Activated CD4-positive, alpha-beta T cell treated with anti-CD3 and anti-CD28 coated beads, Interleukin-2, amount 10 ng/mL, durations not matched to agents 24 days and 14 days (primary cell): ENCODE data around the gene NRIP3. TPM values are rescaled to one million over a fixed set of nuclear protein-coding genes. Genes with fewer than 3 reads are reported as not detected.

Experiments used
- DNase-seq: peaks from one replicate; pipeline ENCODE4 v3.0.0; 2022
- H3K27ac Mint-ChIP-seq: one replicate; pipeline ENCODE4 v1.8.0; 2022; ENCODE audit warnings: mild to moderate bottlenecking, mixed read lengths
- H3K27me3 Mint-ChIP-seq: one replicate; pipeline ENCODE4 v1.8.0; 2022; ENCODE audit warnings: mixed read lengths
- H3K36me3 Mint-ChIP-seq: one replicate; pipeline ENCODE4 v1.8.0; 2022; ENCODE audit warnings: low read depth, mild to moderate bottlenecking, mixed read lengths
- H3K4me1 Mint-ChIP-seq: one replicate; pipeline ENCODE4 v1.8.0; 2021; ENCODE audit warnings: mixed read lengths
- H3K4me3 Mint-ChIP-seq: one replicate; pipeline ENCODE4 v1.8.0; 2022; ENCODE audit warnings: mild to moderate bottlenecking, moderate library complexity, mixed read lengths
- H3K9me3 Mint-ChIP-seq: one replicate; pipeline ENCODE4 v1.8.0; 2021; ENCODE audit warnings: mixed read lengths
- intact Hi-C: fragments of 100-400 bp; cut with micrococcal nuclease; formaldehyde crosslinking; loops from one replicate; pipeline ENCODE4 v1.15.1; 2023
- total RNA-seq: library from RNA; stranded (reverse); gene quantifications from 2 replicates; pipeline ENCODE4 v1.2.3, GENCODE V29; 2022

NRIP3 gene
- total RNA-seq, result 4.8 and 5.3 TPM in 2 replicates

DNA sequence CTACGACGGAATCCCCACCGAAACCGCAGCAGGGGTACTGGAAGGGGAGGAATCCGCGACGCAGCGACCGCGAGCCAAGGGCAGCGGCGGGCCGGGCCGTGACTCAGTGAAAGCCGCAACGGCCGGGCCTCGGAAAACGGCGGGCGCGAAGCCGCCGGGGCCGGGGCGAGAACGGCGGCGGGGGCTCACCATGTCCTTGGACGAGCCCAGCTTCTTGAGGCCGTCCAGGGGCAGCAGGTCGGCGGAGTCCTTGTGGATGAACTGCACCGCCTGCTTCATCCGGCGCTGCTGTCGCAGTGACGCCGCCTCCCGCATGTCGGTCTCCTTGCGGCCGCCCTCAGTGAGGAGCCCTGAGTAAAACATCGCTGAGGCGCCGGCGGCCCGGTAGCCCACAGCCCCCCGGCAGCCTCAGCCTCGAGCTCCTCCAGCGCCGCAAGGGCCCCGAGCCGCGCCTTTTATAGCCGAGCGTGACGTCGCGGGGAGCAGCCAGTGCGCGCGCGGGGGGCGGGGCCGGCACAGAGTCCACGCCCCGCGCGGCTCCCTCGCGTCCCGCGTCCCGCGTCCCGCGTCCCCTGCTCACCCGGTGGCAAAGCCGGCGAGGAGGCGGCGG is at the start of gene NRIP3:
Gene NRIP3, minus strand, starts transcription at position 429 of the 610 bp plus-strand sequence. Its CDS starts 66 bp downstream, at position 363.
- peaks cover 26% of the 10 kb centered on the region for H3K4me1 Mint-ChIP-seq
- peak within 1 kb of the TSS; percentile 77 for H3K27ac Mint-ChIP-seq
- no peaks in the 10 kb centered on the region for H3K9me3 Mint-ChIP-seq

DNA sequence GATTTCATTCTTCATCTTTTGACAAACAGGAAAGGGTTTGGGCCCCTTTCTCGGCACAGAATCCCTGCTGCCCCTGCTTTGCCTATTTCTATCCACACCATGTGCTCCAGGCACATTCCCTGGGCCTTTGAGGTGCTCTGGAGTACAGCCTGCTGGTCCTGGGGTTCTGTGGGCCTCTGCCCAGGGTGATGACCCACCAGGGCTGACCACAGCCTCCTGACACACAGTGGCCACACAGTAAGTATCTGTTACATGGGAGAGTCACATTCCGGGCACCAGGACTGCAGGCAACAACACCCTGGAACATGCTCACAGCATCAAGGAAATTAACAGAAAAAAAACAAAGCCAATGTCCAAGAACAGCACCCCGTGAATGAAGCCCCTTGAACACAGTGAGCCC is 48.5 kb upstream of the NRIP3 start:
- no peak overlapping the region for H3K27ac Mint-ChIP-seq
- H3K36me3 Mint-ChIP-seq, result no peaks in the 10 kb centered on the region
- H3K9me3 Mint-ChIP-seq, result no peaks in the 10 kb centered on the region
- DNase-seq, result no peak
- intact Hi-C loops, result no loop called here
- H3K4me3 Mint-ChIP-seq, result no peak overlapping the region
- H3K4me1 Mint-ChIP-seq, result no peaks in the 10 kb centered on the region
- peaks cover 8% of the 10 kb centered on the region for H3K27me3 Mint-ChIP-seq

More for the DNA sequence above, at the start of gene NRIP3:
- Mint-ChIP-seq H3K27me3 (peaks cover 45% of the 10 kb centered on the region), H3K4me3 (peak within 1 kb of the TSS; percentile 86), H3K36me3 (no peaks in the 10 kb centered on the region)
- intact Hi-C loops, result loop anchor here (1.0 to 10.0 kb wide), 6 partner anchors 39 to 459 kb away; partner anchors contain the start of genes AKIP1, DENND5A, TMEM9B and ZNF143
- peak; percentile 94 for DNase-seq

DNA sequence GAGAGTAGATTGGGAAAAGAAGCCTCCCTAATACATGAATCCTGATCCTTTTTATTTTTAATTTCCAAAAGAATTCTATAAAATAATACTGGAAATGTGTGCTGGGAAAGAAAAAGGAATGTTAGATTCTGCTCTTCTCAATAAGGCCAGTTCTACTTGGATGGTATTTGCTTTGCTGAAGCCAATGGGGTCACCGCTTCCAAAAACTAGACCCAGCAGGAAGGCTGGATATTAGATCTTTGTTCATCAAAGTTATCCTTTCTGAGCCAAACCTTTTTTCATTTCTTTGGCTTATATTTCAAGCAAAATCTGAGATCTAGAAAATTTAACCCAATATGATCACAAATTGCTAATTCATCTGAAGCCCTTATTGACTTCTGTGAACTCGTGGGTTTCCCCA is 46.2 kb upstream of the NRIP3 start:
- Mint-ChIP-seq H3K27me3 (peaks cover 4% of the 10 kb centered on the region), H3K4me3 (no peak overlapping the region), H3K27ac (no peak overlapping the region), H3K4me1 (no peaks in the 10 kb centered on the region), H3K9me3 (no peaks in the 10 kb centered on the region), H3K36me3 (no peaks in the 10 kb centered on the region)
- intact Hi-C loops, result no loop called here
- no peak for DNase-seq

GRCh38 chr11:9047964-9048523 is 44.2 kb upstream of the NRIP3 start:
- intact Hi-C loops, result no loop called here
- no peak overlapping the region for H3K27ac Mint-ChIP-seq
- H3K27me3 Mint-ChIP-seq, result peaks cover 11% of the 10 kb centered on the region
- H3K36me3 Mint-ChIP-seq, result no peaks in the 10 kb centered on the region
- no peaks in the 10 kb centered on the region for H3K9me3 Mint-ChIP-seq
- DNase-seq, result no peak
- H3K4me1 Mint-ChIP-seq, result no peaks in the 10 kb centered on the region
- no peak overlapping the region for H3K4me3 Mint-ChIP-seq

DNA sequence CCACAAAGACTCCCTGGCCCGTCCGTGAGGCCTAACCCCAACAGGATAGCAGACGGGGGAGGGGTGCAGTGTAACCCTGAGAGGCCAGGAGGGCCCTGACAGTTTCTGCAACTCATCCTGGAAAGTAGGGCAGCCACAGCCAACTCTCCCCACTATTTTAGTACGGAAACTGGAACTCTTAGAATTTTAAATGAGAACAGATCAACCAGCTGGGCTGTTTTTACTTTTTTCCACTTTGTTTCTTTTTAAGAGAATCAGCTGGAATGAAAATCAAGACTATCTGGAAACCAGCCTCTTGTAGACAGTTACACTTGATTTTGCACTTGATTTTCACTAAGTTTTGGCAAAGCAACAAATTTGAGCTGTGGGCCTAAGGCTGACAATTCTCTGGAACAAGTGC is 42.7 kb upstream of the NRIP3 start:
- no peak overlapping the region for H3K4me3 Mint-ChIP-seq
- no peaks in the 10 kb centered on the region for H3K36me3 Mint-ChIP-seq
- H3K27me3 Mint-ChIP-seq, result peaks cover 11% of the 10 kb centered on the region
- no peak for DNase-seq
- no peaks in the 10 kb centered on the region for H3K9me3 Mint-ChIP-seq
- no peaks in the 10 kb centered on the region for H3K4me1 Mint-ChIP-seq
- intact Hi-C loops, result no loop called here
- H3K27ac Mint-ChIP-seq, result no peak overlapping the region

GRCh38 chr11:9042488-9042887 is 38.7 kb upstream of the NRIP3 start:
- H3K4me1 Mint-ChIP-seq, result no peaks in the 10 kb centered on the region
- peaks cover 14% of the 10 kb centered on the region for H3K27me3 Mint-ChIP-seq
- DNase-seq, result no peak
- no peaks in the 10 kb centered on the region for H3K36me3 Mint-ChIP-seq
- H3K4me3 Mint-ChIP-seq, result no peak overlapping the region
- intact Hi-C loops, result no loop called here
- H3K27ac Mint-ChIP-seq, result no peak overlapping the region
- H3K9me3 Mint-ChIP-seq, result no peaks in the 10 kb centered on the region

GRCh38 chr11:9041747-9042146 is 37.9 kb upstream of the NRIP3 start:
- DNase-seq, result no peak
- H3K4me3 Mint-ChIP-seq, result no peak overlapping the region
- H3K27ac Mint-ChIP-seq, result no peak overlapping the region
- H3K9me3 Mint-ChIP-seq, result no peaks in the 10 kb centered on the region
- intact Hi-C loops, result no loop called here
- no peaks in the 10 kb centered on the region for H3K36me3 Mint-ChIP-seq
- no peaks in the 10 kb centered on the region for H3K4me1 Mint-ChIP-seq
- peaks cover 16% of the 10 kb centered on the region for H3K27me3 Mint-ChIP-seq

DNA sequence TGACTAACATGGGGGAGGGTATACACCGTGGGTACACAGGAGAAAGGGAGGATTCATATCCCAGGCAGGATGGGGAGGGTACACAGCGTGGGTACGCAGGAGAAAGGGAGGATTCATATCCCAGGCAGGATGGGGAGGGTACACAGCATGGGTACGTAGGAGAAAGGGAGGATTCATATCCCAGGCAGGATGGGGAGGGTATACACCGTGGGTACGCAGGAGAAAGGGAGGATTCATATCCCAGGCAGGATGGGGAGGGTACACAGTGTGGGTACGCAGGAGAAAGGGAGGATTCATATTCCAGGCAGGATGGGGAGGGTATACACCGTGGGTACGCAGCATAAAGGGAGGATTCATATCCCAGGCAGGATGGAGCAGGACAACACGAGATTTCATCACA is 36.6 kb upstream of the NRIP3 start:
- H3K27ac Mint-ChIP-seq, result no peak overlapping the region
- no peak for DNase-seq
- intact Hi-C loops, result no loop called here
- no peaks in the 10 kb centered on the region for H3K36me3 Mint-ChIP-seq
- H3K4me3 Mint-ChIP-seq, result no peak overlapping the region
- H3K4me1 Mint-ChIP-seq, result no peaks in the 10 kb centered on the region
- H3K9me3 Mint-ChIP-seq, result no peaks in the 10 kb centered on the region
- peaks cover 16% of the 10 kb centered on the region for H3K27me3 Mint-ChIP-seq

- Mint-ChIP-seq H3K4me1 (no peaks in the 10 kb centered on the region), H3K4me3 (no peak overlapping the region), H3K9me3 (no peaks in the 10 kb centered on the region), H3K27ac (no peak overlapping the region), H3K36me3 (no peaks in the 10 kb centered on the region), H3K27me3 (peaks cover 17% of the 10 kb centered on the region)
- DNase-seq, result no peak
- intact Hi-C loops, result no loop called here
Measured at GRCh38 chr11:9039863-9040262, 36.1 kb upstream of the NRIP3 start.

DNA sequence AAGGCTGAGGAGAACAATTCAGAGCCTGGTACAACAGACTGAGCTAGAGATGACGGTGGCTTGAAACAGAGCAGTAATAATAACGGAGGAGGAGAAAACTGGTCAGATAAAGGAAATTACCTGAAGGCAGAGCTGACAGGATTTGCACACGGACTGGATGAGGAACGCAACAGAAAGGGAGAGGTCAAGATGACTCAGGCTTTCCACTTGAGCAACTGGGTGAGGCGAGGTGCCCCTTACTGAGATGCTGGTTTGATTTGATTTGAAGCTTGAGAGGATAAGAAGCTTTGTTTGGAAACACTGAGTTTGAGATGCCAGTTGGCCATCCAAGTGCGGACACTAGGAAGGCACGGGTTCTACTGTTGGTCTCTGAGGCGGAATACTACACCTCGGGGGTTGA is 35.4 kb upstream of the NRIP3 start:
- DNase-seq, result no peak
- H3K36me3 Mint-ChIP-seq, result no peaks in the 10 kb centered on the region
- no peak overlapping the region for H3K4me3 Mint-ChIP-seq
- peaks cover 14% of the 10 kb centered on the region for H3K27me3 Mint-ChIP-seq
- no peaks in the 10 kb centered on the region for H3K4me1 Mint-ChIP-seq
- no peak overlapping the region for H3K27ac Mint-ChIP-seq
- intact Hi-C loops, result no loop called here
- no peaks in the 10 kb centered on the region for H3K9me3 Mint-ChIP-seq

DNA sequence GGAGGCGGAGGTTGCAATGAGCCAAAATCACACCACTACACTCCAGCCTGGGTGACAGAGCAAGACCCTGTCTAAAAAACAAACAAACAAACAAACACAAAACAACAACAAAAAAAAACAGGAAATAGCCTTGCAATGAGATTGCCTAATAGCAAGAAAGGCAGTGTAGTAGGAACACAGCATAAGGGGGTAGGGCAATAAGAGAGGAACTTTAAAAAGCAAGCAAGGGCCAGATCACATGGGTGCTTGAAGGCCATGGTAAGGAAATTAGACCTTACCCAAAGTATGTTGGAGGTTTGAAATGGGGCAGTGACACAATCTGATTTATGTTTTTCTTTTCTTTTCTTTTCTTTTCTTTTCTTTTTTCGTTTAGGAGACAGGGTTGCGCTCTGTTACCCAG is 34.7 kb upstream of the NRIP3 start:
- Mint-ChIP-seq H3K27ac (no peak overlapping the region), H3K4me3 (no peak overlapping the region), H3K9me3 (no peaks in the 10 kb centered on the region), H3K36me3 (no peaks in the 10 kb centered on the region), H3K4me1 (no peaks in the 10 kb centered on the region), H3K27me3 (peaks cover 15% of the 10 kb centered on the region)
- no peak for DNase-seq
- intact Hi-C loops, result no loop called here

GRCh38 chr11:9037963-9038362 is 34.2 kb upstream of the NRIP3 start:
- Mint-ChIP-seq H3K4me1 (no peaks in the 10 kb centered on the region), H3K9me3 (no peaks in the 10 kb centered on the region), H3K27ac (no peak overlapping the region), H3K36me3 (no peaks in the 10 kb centered on the region), H3K4me3 (no peak overlapping the region), H3K27me3 (peaks cover 17% of the 10 kb centered on the region)
- intact Hi-C loops, result no loop called here
- DNase-seq, result no peak

- no peak overlapping the region for H3K27ac Mint-ChIP-seq
- intact Hi-C loops, result no loop called here
- H3K4me1 Mint-ChIP-seq, result no peaks in the 10 kb centered on the region
- H3K36me3 Mint-ChIP-seq, result no peaks in the 10 kb centered on the region
- H3K9me3 Mint-ChIP-seq, result no peaks in the 10 kb centered on the region
- H3K4me3 Mint-ChIP-seq, result no peak overlapping the region
- H3K27me3 Mint-ChIP-seq, result peaks cover 18% of the 10 kb centered on the region
- DNase-seq, result no peak
Measured at GRCh38 chr11:9037046-9037780, 33.4 kb upstream of the NRIP3 start.

- H3K27me3 Mint-ChIP-seq, result peaks cover 10% of the 10 kb centered on the region
- H3K27ac Mint-ChIP-seq, result no peak overlapping the region
- no peaks in the 10 kb centered on the region for H3K4me1 Mint-ChIP-seq
- intact Hi-C loops, result no loop called here
- no peaks in the 10 kb centered on the region for H3K9me3 Mint-ChIP-seq
- no peak overlapping the region for H3K4me3 Mint-ChIP-seq
- no peak for DNase-seq
- no peaks in the 10 kb centered on the region for H3K36me3 Mint-ChIP-seq
Measured at GRCh38 chr11:9030601-9031000, 26.8 kb upstream of the NRIP3 start.
